Measurements from ENCODE around the gene HOXB3. TPM values are rescaled to one million over a fixed set of nuclear protein-coding genes. Genes with fewer than 3 reads are reported as not detected.

The HOXB3 gene
- total and polyA plus RNA-seq, 2 of the 13 experiments (the other 11 are each of a cell fraction or from before 2014, with no cell fraction given) = not detected

DNA sequence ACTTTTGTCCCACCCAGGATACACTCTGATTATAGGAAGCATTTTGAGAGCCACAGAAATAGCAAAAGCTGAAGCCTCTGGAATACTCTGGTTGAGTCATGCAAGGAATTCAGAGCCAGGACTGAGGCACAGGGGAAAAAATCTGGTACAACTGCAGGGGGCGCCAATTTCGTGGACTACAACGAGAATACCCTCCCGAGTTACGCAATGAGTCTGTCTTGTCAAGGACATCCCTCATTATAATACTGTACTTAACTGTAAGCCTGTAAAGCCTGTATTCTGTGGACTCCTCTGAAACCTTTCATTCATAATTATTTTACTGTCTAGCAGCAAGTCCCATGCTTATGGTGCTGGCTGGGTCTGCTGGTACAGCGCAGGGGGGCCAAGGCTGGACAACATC is 67.0 kb downstream of the HOXB3 start:
- in situ Hi-C loops (cut with HindIII; ENCODE audit: extremely low pct_ligation_motif_present, low pct_unique_long_range_greater_than_20kb) = no loop called here
- Histone ChIP-seq H3K9me3 (ENCODE audit: low read length) (no peaks in the 10 kb centered on the region), H3K27me3 (ENCODE audit: control insufficient read depth in 1 of 2, insufficient read depth in 2 of 2, low read length in 2 of 2) (peaks cover 3 to 39% of the 10 kb centered on the region in 2 experiments; a peak in 4 of 5 replicates), H3K36me3 (replicated peaks in 1 of 2; ENCODE audit: control insufficient read depth in 1 of 2, insufficient read depth in 2 of 2, low read length in 2 of 2) (no peaks in the 10 kb centered on the region), H2AFZ (ENCODE audit: low read length) (no peak overlapping the region), H3K79me2 (ENCODE audit: insufficient read depth, low read length) (no peaks in the 10 kb centered on the region), H4K20me1 (ENCODE audit: insufficient read depth, low read length) (no peaks in the 10 kb centered on the region), H3K27ac (ENCODE audit: extremely low read length, insufficient read depth, low read length) (no peak overlapping the region), H3K4me3 (replicated peaks in 1 of 3; ENCODE audit: insufficient read depth in 1 of 3, low read depth in 2 of 3, low read length in 3 of 3) (no peak overlapping the region), H3K4me1 (ENCODE audit: insufficient read depth, low read length) (no peaks in the 10 kb centered on the region), H3K4me2 (ENCODE audit: low read depth, low read length) (no peak overlapping the region), H3K9ac (ENCODE audit: insufficient read depth, low read depth, low read length) (no peak overlapping the region)
- WGBS (ENCODE audit: low lambda C conversion rate) = 4% methylated on average over 6 of the region's 6 CpGs
- ATAC-seq (no peak), DNase-seq (ENCODE audit: low spot score) (no peak), FAIRE-seq (no peak)
- ChIA-PET CTCF (ENCODE audit: low intra/inter-chr PET ratio, low total read pairs) (no interaction called here), POLR2A (no interaction called here)
- BruUV-seq (replicated peaks) = no TSS peak
- intact Hi-C loops (cut with micrococcal nuclease; ENCODE audit: unreplicated experiment) = loop anchor here (5.0 kb wide), 1 partner anchor 651 kb away; no protein-coding TSS in a partner anchor
- TF ChIP-seq CEBPG (CRISPR knock-in tag; IDR thresholded peaks at IDR 0.05) (0 out of 2 replicates have a peak, but pooled peaks have one; percentile 14), CEBPB (IDR thresholded peaks at IDR 0.05; ENCODE audit: borderline replicate concordance, low read depth, low read length) (peak; percentile 61), CBFB (CRISPR knock-in tag; IDR thresholded peaks at IDR 0.05) (no peak)

DNA sequence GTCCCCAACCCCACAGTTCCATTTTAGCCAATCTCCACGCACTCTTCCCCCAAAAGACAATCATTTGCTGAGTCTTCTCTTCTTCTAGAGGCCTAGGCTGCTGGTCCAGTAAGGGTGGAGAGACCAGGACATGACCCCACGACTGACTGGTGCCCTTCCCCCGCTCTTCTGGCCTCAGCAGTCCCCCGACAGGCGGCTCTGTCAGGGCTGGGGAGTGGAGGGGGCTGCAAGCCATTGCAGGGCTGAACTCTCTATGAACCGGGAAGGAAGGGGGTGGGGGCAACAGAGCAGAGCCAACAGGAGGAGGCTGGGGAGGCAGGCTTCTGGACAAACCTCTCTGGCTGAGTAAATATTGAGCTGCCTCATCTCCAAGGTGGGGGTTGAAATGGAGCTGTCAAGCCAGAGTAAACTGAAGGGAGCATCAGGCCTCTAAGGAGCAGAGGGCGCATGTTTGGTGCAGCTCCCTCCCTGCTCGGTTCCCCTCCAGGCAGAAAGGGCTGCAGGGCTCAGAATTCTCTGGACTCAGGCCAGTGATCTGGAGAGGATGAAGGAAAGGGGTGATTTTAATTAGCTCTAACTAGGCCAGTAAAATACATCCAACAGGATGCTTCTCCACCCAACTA is 67.9 kb downstream of the HOXB3 start:
- ChIA-PET CTCF (ENCODE audit: low intra/inter-chr PET ratio, low total read pairs) (no interaction called here), POLR2A (no interaction called here)
- FAIRE-seq (no peak), ATAC-seq (no peak; the same call in 2 of the 3 replicates), DNase-seq (ENCODE audit: low spot score) (no peak)
- Histone ChIP-seq H4K20me1 (ENCODE audit: insufficient read depth, low read length) (no peaks in the 10 kb centered on the region), H3K9ac (ENCODE audit: insufficient read depth, low read depth, low read length) (no peak overlapping the region), H3K79me2 (ENCODE audit: insufficient read depth, low read length) (no peaks in the 10 kb centered on the region), H3K27ac (ENCODE audit: extremely low read length, insufficient read depth, low read length) (no peak overlapping the region), H2AFZ (ENCODE audit: low read length) (no peak overlapping the region), H3K4me3 (replicated peaks in 1 of 3; ENCODE audit: insufficient read depth in 1 of 3, low read depth in 2 of 3, low read length in 3 of 3) (no peak overlapping the region), H3K9me3 (ENCODE audit: low read length) (no peaks in the 10 kb centered on the region), H3K4me1 (ENCODE audit: insufficient read depth, low read length) (no peaks in the 10 kb centered on the region), H3K4me2 (ENCODE audit: low read depth, low read length) (no peak overlapping the region), H3K36me3 (replicated peaks in 1 of 2; ENCODE audit: control insufficient read depth in 1 of 2, insufficient read depth in 2 of 2, low read length in 2 of 2) (no peaks in the 10 kb centered on the region), H3K27me3 (ENCODE audit: control insufficient read depth in 1 of 2, insufficient read depth in 2 of 2, low read length in 2 of 2) (peaks cover 3 to 35% of the 10 kb centered on the region in 2 experiments; a peak in 4 of 5 replicates)
- intact Hi-C loops (cut with micrococcal nuclease; ENCODE audit: unreplicated experiment) = loop anchor here (5.0 kb wide), 1 partner anchor 650 kb away; no protein-coding TSS in a partner anchor
- no TSS peak for BruUV-seq (replicated peaks)
- in situ Hi-C loops (cut with HindIII; ENCODE audit: extremely low pct_ligation_motif_present, low pct_unique_long_range_greater_than_20kb) = no loop called here
- WGBS (ENCODE audit: low lambda C conversion rate) = 7% methylated on average over 8 of the region's 8 CpGs
- TF ChIP-seq SOX6 (IDR thresholded peaks at IDR 0.05) (no peak), SOX6 (CRISPR knock-in tag; IDR thresholded peaks at IDR 0.05) (no peak), ZNF124 (CRISPR knock-in tag; IDR thresholded peaks at IDR 0.05) (no peak), ZNF460 (CRISPR knock-in tag; IDR thresholded peaks at IDR 0.05; ENCODE audit: borderline replicate concordance) (no peak), SMYD3 (CRISPR knock-in tag; IDR thresholded peaks at IDR 0.05) (no peak), SRSF9 (IDR thresholded peaks at IDR 0.05; ENCODE audit: borderline replicate concordance, insufficient read depth, low read depth, low read length, poor library complexity, severe bottlenecking) (no peak), RFX3 (CRISPR knock-in tag; IDR thresholded peaks at IDR 0.05) (no peak), ZNF350 (CRISPR knock-in tag; IDR thresholded peaks at IDR 0.05; ENCODE audit: borderline replicate concordance, low read depth) (no peak)
- TF ChIP-seq, protein P1, sequence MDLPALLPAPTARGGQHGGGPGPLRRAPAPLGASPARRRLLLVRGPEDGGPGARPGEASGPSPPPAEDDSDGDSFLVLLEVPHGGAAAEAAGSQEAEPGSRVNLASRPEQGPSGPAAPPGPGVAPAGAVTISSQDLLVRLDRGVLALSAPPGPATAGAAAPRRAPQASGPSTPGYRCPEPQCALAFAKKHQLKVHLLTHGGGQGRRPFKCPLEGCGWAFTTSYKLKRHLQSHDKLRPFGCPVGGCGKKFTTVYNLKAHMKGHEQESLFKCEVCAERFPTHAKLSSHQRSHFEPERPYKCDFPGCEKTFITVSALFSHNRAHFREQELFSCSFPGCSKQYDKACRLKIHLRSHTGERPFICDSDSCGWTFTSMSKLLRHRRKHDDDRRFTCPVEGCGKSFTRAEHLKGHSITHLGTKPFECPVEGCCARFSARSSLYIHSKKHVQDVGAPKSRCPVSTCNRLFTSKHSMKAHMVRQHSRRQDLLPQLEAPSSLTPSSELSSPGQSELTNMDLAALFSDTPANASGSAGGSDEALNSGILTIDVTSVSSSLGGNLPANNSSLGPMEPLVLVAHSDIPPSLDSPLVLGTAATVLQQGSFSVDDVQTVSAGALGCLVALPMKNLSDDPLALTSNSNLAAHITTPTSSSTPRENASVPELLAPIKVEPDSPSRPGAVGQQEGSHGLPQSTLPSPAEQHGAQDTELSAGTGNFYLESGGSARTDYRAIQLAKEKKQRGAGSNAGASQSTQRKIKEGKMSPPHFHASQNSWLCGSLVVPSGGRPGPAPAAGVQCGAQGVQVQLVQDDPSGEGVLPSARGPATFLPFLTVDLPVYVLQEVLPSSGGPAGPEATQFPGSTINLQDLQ (CRISPR knock-in tag; IDR thresholded peaks at IDR 0.05) = no peak
- TF ChIP-seq, protein P2, sequence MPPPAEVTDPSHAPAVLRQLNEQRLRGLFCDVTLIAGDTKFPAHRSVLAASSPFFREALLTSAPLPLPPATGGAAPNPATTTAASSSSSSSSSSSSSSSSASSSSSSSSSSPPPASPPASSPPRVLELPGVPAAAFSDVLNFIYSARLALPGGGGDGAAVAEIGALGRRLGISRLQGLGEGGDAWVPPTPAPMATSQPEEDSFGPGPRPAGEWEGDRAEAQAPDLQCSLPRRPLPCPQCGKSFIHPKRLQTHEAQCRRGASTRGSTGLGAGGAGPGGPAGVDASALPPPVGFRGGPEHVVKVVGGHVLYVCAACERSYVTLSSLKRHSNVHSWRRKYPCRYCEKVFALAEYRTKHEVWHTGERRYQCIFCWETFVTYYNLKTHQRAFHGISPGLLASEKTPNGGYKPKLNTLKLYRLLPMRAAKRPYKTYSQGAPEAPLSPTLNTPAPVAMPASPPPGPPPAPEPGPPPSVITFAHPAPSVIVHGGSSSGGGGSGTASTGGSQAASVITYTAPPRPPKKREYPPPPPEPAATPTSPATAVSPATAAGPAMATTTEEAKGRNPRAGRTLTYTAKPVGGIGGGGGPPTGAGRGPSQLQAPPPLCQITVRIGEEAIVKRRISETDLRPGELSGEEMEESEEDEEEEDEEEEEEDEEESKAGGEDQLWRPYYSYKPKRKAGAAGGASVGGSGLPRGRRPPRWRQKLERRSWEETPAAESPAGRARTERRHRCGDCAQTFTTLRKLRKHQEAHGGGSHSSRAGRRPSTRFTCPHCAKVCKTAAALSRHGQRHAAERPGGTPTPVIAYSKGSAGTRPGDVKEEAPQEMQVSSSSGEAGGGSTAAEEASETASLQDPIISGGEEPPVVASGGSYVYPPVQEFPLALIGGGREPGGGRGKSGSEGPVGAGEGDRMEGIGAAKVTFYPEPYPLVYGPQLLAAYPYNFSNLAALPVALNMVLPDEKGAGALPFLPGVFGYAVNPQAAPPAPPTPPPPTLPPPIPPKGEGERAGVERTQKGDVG (CRISPR knock-in tag; IDR thresholded peaks at IDR 0.05; ENCODE audit: borderline replicate concordance) = no peak
